GM18526 (cell line): ENCODE measurements around the gene SPC24.

Experiments
- POLR2A ChIP-seq: IDR thresholded peaks from 3 replicates; pipeline ENCODE4 v1.6.1; 2011; ENCODE audit not compliant: insufficient read length; ENCODE audit errors: extremely low read depth

The SPC24 gene

DNA sequence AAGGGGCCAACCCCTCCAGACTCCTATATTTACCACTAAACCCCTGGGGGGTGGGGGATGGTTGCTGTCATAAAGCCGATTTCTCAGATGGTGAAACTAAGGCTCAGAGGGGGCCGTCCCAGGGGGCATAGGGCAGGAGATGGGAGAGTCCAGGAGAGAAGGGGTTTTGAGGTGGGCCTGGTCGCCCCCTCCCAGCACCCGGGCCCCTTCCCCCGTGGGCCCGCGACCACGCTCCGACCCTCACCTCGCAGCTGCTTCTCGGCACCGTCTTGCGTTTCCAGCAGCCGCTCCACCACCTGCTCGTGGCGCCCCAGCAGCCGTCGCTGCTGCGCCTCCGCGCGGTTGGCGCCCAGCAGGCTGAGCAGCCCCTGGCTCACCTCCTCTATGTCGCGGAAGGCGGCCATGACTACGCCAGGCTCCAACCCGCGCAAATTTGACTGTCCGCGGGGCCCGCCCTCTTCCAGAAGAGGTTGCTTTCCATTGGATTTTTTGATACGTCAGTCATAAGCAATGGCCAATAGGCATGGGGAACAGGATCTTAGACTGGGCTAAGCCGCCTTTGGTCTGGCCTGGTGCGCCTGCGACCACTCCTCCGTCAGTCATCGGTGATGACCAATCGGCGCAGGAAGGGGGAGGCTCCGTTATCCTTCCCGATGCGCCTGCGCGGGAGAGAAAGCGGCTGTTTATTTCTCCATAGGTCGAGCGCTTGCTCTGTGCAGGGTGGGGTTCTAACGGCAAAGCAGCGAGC is at the start of gene SPC24:
Gene SPC24, minus strand, starts transcription at position 410 of the 748 bp plus-strand sequence. Its CDS starts 6 bp downstream, at position 404.
- peak; percentile 87 for TF ChIP-seq POLR2A

DNA sequence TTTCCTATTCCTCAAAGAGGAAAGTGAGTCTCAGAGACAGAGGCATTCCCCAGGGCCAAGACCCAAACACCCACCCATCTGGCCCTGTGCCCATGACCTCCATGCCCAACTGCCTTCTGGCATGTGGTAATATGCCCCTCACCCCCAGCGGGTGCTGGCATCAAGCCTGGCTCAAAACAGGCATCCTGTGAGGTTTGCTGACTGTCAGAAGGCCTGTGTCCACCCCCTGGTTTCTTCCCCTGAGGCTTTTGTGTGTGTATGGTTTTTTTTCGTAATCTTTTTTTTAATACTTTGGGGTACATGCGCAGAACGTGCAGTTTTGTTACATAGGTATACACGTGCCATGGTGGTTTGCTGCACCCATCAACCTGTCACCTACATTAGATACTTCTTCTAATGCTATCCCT is 49.4 kb upstream of the SPC24 start:
- TF ChIP-seq POLR2A, result no peak

GRCh38 chr19:11204076-11204602 is 48.6 kb upstream of the SPC24 start:
- no peak for TF ChIP-seq POLR2A

GRCh38 chr19:11203194-11204075 is 47.9 kb upstream of the SPC24 start:
- no peak for TF ChIP-seq POLR2A

DNA sequence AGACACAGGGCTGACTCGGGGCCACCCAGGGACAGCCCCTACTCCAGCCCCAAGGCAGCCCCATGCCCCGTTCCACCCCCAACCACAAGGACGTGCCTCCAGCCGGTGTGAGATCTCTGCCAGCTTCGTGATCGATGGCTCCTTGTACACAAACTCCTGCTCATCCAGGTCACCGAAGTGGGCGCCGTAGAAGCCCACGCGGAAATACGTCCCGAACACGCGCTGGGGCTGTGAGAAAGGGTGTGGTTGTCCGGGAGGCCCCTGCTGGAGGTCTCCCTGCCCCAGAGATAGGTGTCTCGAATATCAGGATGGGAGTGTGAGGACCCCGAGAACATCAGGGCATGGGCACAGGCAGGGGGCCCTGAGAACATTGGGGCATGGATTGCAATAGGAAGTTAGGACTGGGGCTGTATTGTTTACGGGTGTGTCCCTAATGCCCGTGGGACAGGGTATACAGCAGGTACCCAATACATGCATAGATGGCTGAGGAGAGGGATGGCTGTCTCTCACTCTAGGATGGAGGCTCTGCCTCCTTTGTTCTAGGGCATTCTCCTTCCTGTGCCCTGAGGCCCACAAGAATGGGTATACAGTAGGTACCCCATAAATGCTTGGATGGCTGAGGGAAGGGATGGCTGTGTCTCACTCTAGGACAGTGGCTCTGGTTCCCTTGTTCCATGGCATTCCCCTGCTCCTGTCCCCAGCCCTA is 47.1 kb upstream of the SPC24 start:
- no peak for TF ChIP-seq POLR2A

DNA sequence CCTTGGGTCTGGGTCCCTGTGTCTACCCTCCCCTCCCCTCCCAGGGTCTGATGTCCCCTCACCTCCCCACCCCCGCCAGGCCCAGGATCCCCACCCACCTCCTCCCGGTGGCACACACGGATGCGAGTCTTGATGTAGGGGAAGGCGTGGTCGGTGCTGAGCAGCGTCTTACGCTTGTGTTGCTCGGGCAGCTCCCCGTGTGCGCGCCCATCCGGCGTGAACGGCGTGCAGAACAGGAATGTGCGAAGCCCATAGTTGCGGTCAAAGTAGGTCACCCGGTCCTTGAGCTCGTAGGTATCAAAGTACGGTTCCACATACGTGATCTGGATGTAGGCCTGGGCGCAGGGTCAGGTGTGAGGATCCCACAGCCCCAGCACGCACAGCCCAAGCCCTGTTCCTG is 46.2 kb upstream of the SPC24 start:
- TF ChIP-seq POLR2A, result no peak

DNA sequence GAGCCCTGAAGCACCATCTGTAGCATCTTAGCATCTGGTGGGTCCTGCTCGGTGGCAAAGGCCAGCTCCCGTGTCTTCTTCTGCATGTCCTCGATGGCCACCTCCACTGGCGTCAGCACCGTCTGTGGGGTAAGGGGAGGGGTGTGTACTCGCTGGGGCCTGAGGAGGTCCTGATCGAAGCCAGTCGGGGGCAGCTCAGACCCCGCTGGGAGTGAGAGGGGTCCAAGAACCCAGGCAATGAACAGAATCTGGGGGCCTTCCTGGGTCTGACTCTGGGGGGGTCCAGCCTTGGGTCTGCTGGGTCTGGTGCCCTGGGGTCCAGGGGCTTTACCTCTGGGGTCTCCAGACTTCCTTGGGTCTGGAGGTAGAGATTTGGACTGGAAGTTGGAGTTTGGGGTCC is 45.3 kb upstream of the SPC24 start:
- TF ChIP-seq POLR2A, result no peak

DNA sequence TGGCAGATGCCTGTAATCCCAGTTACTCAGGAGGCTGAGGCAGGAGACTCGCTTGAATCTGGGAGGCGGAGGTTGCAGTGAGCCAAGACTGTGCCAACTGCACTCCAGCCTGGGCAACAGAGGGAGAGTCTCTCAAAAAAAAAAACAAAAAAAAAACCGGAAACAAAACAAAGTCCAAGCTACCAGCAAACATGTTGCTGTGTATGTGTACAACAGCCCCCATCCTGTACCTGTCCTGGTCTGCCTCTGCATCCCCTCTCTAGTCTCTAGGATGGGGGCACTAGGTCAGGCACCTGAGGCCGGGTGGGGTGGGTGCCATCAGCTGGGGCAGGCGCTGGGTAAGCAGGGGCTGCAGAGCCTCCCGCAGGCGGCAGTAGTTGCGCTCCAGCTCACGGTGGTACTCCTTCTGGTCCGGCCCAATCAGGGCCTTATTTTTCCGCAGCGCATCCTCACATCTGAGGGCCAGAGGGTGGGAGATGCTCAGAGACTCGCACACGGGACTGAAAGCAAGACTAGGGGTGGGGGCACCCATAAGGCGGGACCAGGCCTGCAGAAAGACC is 44.5 kb upstream of the SPC24 start:
- no peak for TF ChIP-seq POLR2A

- no peak for TF ChIP-seq POLR2A
Measured at GRCh38 chr19:11199517-11199916, 43.9 kb upstream of the SPC24 start.

- no peak for TF ChIP-seq POLR2A
Measured at GRCh38 chr19:11198769-11199424, 43.3 kb upstream of the SPC24 start.

- no peak for TF ChIP-seq POLR2A
Measured at GRCh38 chr19:11198175-11198534, 42.6 kb upstream of the SPC24 start.

- TF ChIP-seq POLR2A, result peak; percentile 50
Measured at GRCh38 chr19:11197291-11198174, 42.0 kb upstream of the SPC24 start, which contains the start of gene KANK2. Gene KANK2 (minus strand): TSS chr19:11197545. CDS start chr19:11194511, 3,034 bp downstream.
